T-helper 1 cell treated with Interleukin-12 subunit alpha and Interleukin-12 subunit beta and Interleukin-4 antibody, amounts not matched to agents 30 μg/mL and 1 μg/mL, for 36 hours (primary cell): ENCODE measurements around the gene SEC14L5.
A peak's percentile ranks its signal among the peaks of the same experiment; 100 is the strongest.

Source experiments
- H3K27ac Mint-ChIP-seq: one replicate; pipeline ENCODE4 v1.8.0; 2021; ENCODE audit warnings: mild to moderate bottlenecking, mixed read lengths
- H3K27me3 Mint-ChIP-seq: one replicate; pipeline ENCODE4 v1.8.0; 2021; ENCODE audit warnings: low read depth, mixed read lengths
- H3K36me3 Mint-ChIP-seq: one replicate; pipeline ENCODE4 v1.8.0; 2021; ENCODE audit warnings: low read depth, mixed read lengths
- H3K4me1 Mint-ChIP-seq: one replicate; pipeline ENCODE4 v1.8.0; 2021; ENCODE audit warnings: low read depth, mixed read lengths
- H3K4me3 Mint-ChIP-seq: one replicate; pipeline ENCODE4 v1.8.0; 2021; ENCODE audit warnings: mild to moderate bottlenecking, moderate library complexity, mixed read lengths
- H3K9me3 Mint-ChIP-seq: one replicate; pipeline ENCODE4 v1.8.0; 2021; ENCODE audit warnings: mixed read lengths

Gene SEC14L5

DNA sequence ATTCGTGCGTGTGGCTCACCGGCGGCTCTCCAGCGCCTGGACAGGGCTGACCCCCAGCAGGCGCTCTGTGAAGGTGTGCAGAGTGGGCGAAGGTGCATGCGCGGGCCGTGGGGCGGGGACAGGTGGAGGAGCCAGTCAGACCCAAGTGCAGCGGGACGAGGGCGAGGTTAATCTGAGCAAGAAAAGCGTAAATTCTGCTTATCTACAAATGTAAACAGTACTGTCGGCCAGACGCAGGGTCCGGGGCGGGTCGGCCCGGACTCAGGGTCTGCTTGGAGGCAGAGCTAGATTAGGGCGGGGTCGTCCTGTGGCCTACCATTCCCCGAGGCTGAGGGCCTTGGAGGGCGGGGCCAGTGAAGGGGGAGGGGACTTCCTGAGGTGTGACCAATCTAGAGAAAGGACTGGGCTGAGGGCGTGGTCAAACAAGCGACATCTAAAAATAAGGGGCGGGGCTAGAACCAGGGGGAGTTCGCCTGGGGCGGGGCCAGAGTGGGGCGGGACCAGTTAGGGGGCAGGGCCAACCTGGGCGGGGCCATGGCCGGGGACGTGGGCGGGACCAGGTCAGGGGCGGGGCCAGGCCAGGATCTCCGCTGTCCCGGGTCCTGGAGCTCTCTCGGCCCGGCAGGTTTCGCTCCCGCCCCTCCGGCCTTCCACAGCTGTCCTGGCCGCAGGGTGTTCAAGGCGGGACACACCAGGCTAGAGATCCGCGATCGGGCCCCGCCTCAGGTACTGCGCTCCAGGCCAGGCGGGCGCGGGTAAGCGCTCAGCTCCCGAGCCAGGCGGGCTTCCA is at the start of gene SEC14L5:
TSS of gene SEC14L5 (plus strand) at position 611 of the 790 bp plus-strand sequence. CDS start 994 bp downstream, outside the sequence.
- Mint-ChIP-seq H3K9me3 (no peaks in the 10 kb centered on the region), H3K27ac (no peak within 1 kb of the TSS), H3K36me3 (no peaks in the 10 kb centered on the region), H3K27me3 (peaks cover 32% of the 10 kb centered on the region), H3K4me3 (peak within 1 kb of the TSS; percentile 88), H3K4me1 (peaks cover 16% of the 10 kb centered on the region)

DNA sequence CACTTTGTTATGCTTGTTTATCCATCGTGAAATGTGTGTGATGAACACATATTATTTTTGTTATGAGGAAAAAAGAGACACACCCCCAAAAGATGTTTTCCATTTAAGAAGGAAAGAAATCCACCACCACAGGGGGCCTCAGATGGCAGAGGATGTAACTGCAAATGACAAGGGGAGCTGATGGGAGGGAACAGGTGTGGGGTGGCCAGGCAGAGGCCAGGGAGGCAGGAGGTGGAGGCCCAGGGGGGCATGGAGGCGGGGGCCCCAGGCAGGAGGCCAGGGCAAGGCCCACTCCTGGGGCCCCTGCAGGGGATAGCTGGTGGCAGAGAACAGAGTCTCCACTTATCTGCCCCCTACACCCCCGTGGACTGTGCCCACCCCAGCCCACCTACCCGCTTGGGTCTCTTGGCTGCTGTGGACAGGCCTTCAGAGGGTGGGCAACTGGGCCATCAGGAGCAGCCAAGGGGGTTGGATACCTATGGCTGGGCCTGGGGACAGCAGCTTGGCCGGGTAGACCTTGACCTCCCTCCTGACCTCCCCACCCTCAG is 49.2 kb upstream of the SEC14L5 start:
- Mint-ChIP-seq H3K4me1 (no peaks in the 10 kb centered on the region), H3K9me3 (no peaks in the 10 kb centered on the region), H3K4me3 (no peak overlapping the region), H3K36me3 (no peaks in the 10 kb centered on the region), H3K27ac (no peak overlapping the region), H3K27me3 (peaks cover 8% of the 10 kb centered on the region)

DNA sequence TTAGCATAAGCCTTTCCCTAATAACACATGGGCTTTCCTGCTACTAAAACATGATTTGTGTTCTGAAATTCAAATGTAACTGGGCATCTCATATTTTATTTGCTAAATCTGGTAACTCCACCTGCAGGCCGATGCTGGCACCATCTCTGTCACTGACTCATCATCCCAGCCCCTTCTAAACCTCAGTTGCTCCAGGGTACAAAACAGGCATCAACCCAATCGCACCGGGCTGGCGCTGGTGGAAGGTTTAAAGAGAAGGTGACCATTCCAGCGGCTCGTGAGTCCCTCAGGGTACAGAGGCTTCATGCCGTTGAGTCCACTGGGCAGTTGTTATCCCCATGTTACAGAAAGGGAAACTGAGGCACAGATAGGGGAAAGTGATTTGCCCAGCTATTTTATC is 48.3 kb upstream of the SEC14L5 start:
- Mint-ChIP-seq H3K36me3 (no peaks in the 10 kb centered on the region), H3K27me3 (peaks cover 8% of the 10 kb centered on the region), H3K9me3 (no peaks in the 10 kb centered on the region), H3K27ac (no peak overlapping the region), H3K4me3 (no peak overlapping the region), H3K4me1 (no peaks in the 10 kb centered on the region)

DNA sequence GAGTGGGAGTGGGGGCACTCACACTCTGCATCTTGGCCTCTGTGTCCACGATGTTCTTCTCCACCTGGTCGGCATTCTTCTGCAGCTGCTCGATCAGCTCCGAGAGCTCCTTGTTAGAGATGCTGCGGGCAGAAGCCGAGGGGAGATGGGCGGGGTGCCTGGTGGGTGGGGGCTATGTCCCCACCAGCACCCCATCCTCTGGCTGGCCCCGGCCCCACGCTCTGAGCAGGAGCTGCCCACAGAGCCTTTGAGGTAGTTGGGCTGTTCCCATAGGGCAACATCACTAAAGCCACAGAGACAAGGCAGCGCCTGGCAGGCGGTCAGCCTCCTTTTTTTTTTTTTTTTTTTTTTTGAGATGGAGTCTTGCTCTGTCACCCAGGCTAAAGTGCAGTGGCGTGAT is 47.3 kb upstream of the SEC14L5 start:
- Mint-ChIP-seq H3K4me1 (no peaks in the 10 kb centered on the region), H3K27ac (no peak overlapping the region)

DNA sequence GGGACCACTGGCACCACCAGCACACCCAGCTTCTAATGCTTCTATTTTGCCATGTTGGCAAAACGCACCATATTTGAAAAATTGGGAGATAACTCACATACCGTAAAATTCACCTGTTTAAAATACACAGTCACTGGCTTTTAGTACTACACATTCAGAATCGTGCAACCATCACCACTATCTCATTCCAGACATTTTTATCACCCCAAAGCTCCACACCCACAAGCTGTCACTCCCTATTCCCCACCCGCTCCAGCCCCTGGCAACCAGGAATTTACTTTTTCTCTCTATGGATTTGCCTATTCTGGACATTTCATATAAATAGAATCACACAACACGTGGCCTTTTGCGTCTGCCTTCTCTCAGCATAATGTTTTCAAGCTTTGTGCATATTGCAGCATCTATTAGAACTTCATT is 46.2 kb upstream of the SEC14L5 start:
- Mint-ChIP-seq H3K9me3 (no peaks in the 10 kb centered on the region), H3K27ac (no peak overlapping the region), H3K4me1 (no peaks in the 10 kb centered on the region), H3K27me3 (peaks cover 4% of the 10 kb centered on the region), H3K36me3 (no peaks in the 10 kb centered on the region), H3K4me3 (no peak overlapping the region)

More for the DNA sequence above, 47.3 kb upstream of the SEC14L5 start:
- peaks cover 4% of the 10 kb centered on the region for H3K27me3 Mint-ChIP-seq
- H3K4me3 Mint-ChIP-seq, result no peak overlapping the region
- H3K9me3 Mint-ChIP-seq, result no peaks in the 10 kb centered on the region
- no peaks in the 10 kb centered on the region for H3K36me3 Mint-ChIP-seq

DNA sequence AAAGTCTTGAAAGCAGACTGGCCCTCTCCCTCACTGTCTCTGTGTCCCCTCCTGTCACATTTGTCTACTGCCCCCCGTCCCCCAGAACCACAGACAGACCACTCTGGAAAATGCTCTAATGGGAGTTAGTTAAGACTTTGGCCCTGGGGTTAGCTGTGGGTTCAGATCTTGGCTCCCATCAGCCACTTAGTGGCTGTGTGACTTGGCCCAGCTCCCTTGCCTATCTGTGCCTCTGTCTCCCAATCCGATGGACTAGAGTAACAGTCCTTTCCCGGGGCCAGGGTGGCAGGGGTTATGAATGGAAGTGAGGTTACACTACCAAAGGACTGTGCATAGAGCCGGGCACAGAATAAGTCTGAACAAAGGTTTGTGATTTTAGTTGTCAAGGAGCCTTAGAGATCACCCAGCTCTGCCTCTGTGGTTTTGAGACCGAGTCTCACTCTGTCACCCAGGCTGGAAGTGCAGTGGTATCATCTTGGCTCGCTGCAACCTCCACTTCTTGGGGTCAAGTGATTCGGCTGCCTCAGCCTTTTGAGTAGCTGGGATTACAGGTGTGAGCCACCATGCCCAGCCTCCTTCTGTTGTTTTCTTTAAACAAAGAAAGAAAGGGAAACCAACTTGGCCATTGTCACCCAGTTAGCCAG is 44.9 kb upstream of the SEC14L5 start:
- Mint-ChIP-seq H3K36me3 (no peaks in the 10 kb centered on the region), H3K9me3 (no peaks in the 10 kb centered on the region), H3K4me3 (no peak overlapping the region), H3K4me1 (no peaks in the 10 kb centered on the region), H3K27me3 (peaks cover 2% of the 10 kb centered on the region), H3K27ac (no peak overlapping the region)

DNA sequence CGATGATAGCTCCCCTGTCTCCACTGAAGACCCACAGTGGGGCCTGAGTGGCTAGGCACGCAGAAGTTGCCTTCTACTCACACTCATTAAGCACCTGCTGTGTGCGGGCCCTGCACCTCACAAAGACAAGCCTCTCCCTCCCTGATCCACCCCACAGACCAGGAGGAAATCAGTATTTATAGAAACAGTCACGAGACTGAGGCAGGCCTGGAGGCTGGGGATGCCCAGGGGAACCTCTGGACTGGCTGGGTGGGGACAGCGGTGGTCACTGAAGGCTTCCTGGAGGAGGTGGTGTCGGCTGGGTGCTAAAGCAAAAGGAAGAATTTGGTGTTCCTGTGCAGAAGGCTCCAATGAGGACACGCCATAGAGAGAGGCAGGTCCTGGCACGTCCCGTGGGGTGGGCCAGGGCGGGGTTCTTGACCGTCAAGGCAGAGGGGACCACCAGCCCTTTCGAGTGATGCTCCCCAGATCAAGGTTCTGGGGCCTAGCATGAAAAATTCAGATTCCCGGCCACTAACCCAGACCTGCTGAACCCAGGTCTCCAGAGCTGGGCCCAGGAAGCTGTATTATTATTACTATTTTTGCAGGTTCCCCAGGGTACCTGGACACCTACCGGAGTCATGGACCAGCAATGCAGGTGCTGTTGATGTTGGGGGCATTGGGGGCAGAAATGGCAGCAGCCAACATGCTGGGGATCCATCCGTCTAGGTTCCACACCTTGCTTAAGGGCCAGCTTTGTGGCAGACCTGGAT is 44.2 kb upstream of the SEC14L5 start:
- Mint-ChIP-seq H3K4me3 (no peak overlapping the region), H3K27ac (no peak overlapping the region), H3K36me3 (no peaks in the 10 kb centered on the region), H3K9me3 (no peaks in the 10 kb centered on the region), H3K4me1 (no peaks in the 10 kb centered on the region), H3K27me3 (no peaks in the 10 kb centered on the region)

DNA sequence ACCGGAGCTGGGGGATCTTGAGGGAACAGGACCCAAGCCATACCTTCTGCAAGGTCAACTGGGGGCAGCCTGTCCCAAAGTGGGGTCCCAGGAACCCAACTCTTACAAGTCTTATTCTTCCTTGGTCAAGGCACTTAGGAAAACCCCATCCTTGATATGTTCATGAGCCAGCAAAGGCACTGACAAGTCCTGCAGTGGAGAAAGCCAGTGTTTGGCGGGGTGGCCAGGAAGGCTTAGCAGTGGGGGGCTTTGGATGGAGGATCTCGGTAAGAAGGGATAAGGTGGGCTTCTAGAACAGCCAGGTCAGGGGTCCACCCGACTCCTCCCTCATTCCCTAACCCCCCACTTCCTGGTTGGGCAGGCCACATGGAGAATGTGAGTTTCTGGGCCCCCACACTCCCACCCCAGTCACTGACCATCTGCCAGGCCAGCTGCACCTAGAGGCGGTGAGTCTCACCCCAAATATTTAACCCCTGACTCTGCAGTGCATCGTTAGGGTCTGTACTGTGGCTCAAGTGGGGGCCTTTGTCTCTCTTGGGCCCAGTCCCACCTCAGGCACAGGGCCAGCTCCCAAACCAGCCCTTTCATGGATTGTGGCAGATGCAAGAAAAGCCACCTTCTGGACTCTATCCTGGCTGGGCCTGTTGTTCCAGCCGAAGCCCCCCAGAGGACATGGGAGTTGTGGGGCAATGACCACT is 43.5 kb upstream of the SEC14L5 start:
- Mint-ChIP-seq H3K27me3 (no peaks in the 10 kb centered on the region), H3K4me3 (no peak overlapping the region), H3K36me3 (no peaks in the 10 kb centered on the region), H3K9me3 (no peaks in the 10 kb centered on the region), H3K4me1 (no peaks in the 10 kb centered on the region), H3K27ac (no peak overlapping the region)

DNA sequence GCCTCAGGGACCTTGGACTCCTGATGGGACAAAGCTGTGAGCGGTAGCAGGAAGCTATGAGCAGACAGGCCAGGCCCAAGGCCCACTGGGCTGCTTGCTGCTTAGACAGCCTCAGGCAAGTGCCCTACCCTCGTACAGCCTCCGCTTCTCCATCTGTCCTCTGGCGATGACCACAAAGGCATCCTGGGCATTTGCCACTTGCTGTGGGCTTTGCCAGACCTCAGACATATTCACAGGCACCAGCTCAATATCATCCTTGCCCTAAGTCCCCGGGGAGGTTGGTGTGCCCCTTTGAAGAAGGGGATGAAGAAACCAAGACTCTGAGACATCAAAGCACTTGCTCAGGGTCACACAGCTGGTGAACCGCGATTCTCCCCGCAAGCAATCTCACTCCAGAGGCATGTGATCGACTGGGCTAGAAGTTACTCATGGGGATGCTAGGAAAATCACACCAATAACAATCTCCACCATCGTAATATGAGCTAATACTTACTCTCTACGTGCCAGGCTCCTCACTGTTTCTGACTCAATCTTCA is 42.8 kb upstream of the SEC14L5 start:
- Mint-ChIP-seq H3K27me3 (no peaks in the 10 kb centered on the region), H3K36me3 (no peaks in the 10 kb centered on the region), H3K27ac (no peak overlapping the region), H3K4me1 (no peaks in the 10 kb centered on the region), H3K9me3 (no peaks in the 10 kb centered on the region), H3K4me3 (no peak overlapping the region)

DNA sequence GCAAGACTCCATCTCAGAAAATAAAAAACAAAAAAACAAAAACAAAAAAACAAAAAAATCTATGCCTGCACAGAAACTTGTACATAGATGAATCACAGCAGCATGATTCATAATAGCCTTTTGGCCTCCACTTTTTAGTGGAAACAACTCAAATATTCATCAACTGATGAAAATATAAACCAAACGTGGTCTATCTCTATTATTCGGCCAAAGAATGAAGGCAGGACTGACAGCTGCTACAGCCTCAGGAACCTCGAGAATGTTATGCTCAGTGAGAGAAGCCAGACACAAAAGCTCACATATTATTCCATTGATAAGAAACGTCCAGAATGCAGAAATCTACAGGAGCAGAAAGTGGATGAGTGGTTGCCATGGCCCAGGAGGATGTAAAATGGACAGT is 41.0 kb upstream of the SEC14L5 start:
- Mint-ChIP-seq H3K27me3 (no peaks in the 10 kb centered on the region), H3K36me3 (no peaks in the 10 kb centered on the region), H3K27ac (no peak overlapping the region), H3K9me3 (no peaks in the 10 kb centered on the region), H3K4me3 (no peak overlapping the region), H3K4me1 (no peaks in the 10 kb centered on the region)

DNA sequence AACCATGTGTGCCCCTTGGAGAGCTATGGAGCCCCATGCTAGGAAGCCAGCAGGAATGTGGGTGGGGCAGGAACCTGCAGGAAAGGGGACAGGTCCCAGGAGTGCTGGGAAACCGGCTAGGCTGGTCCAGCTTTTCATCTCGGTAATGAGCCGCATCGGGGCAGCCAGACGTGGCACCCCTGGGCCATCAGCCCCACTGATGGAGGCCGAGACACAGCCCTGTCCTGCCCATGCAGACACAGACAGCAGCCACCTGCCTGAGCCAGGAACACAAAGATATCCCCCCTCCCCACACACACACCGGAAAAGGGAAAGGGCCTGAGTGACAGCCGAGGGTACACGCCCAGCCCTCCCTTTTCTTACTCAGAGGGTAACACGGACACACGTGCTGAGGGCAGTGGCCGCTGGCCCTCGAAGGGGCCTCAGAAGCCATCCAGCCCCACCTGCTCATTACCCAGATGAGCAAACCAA is 39.3 kb upstream of the SEC14L5 start:
- no peak overlapping the region for H3K27ac Mint-ChIP-seq
- H3K36me3 Mint-ChIP-seq, result no peaks in the 10 kb centered on the region
- H3K4me3 Mint-ChIP-seq, result no peak overlapping the region
- H3K4me1 Mint-ChIP-seq, result no peaks in the 10 kb centered on the region
- no peaks in the 10 kb centered on the region for H3K9me3 Mint-ChIP-seq
- H3K27me3 Mint-ChIP-seq, result no peaks in the 10 kb centered on the region

DNA sequence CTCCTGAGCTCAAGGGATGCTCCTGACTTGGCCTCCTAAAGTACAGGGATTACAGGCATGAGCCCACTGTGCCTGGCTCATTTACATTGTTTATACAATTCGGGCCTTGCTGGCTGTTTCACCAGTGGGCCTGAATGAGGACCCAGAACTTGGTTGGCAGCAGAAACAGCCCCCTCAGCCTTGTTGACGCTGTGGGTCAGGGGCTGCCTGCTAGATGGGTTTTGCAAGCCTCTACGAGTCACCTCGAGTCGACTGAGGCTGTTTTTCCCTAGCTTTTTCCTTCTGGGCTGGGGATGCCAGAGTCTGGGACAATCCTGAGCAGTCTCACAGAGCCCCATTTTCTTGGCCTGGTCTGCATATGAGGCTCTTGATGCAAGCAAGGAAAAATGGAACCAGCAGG is 37.3 kb upstream of the SEC14L5 start:
- no peaks in the 10 kb centered on the region for H3K27me3 Mint-ChIP-seq
- H3K36me3 Mint-ChIP-seq, result no peaks in the 10 kb centered on the region
- H3K4me1 Mint-ChIP-seq, result no peaks in the 10 kb centered on the region
- no peak overlapping the region for H3K27ac Mint-ChIP-seq
- peaks cover 4% of the 10 kb centered on the region for H3K9me3 Mint-ChIP-seq
- H3K4me3 Mint-ChIP-seq, result no peak overlapping the region

DNA sequence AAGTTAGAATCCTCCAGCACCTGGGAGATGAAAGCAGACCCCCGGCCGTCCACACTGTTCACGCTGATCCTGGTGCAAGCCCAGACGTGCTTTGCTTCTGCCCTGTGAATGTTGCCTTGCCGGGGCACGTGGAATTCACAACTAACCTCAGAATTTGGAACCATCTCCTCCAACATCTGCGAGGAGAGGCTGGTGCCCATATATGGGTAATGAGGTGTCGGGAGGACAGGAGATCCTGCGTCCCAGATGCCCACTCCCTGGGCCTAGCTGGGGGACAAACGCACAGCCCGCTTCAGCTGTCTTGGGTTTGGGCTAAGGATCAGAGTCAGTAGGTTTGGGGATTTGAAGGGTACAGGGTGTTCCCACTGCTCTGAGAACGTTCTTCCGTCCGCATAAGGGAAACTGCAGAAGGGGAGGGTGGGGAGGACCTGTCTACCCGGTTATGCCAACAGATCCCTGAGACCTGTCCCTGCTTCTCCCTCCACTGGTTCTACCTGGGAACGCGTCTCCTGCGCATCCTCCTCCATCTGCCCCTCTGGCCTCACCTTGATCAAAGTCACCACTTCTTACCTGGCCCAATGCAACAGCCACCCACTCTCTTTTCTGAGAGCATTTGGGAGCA is 35.3 kb upstream of the SEC14L5 start:
- Mint-ChIP-seq H3K36me3 (no peaks in the 10 kb centered on the region), H3K9me3 (peaks cover 14% of the 10 kb centered on the region), H3K27me3 (no peaks in the 10 kb centered on the region), H3K27ac (no peak overlapping the region), H3K4me1 (no peaks in the 10 kb centered on the region), H3K4me3 (no peak overlapping the region)
